NCI-H82 treated with DMSO at 0.1 percent for 48 hours (cell line): Measurements from ENCODE around the gene KCTD1.

Source experiments
- DNase-seq: peaks from one replicate; lab custom pipeline; 2025; ENCODE audit not compliant: unreplicated experiment; lab: John Stamatoyannopoulos, UW

KCTD1 gene

DNA sequence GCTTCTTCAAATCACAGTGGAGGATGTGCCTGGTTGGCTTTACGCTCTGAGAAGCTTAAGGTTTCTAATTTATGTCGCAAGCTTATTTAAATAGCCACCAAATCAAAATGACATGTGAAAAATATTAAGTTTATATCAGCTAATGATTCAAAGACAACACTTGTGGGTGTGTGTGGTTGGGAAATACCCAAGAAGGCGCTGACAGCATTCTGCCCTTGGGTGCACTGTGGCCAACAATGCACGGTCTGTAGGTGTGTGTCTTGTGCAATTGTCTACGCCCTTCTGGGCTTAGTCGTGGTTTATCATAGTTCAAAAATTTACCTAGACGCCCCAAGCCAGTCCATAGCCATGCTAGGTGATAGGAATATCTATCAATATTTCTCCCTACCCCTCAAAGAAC lies 60.9 kb downstream of the KCTD1 start:
- DNase-seq, result no peak

GRCh38 chr18:26483633-26484032 lies 64.7 kb downstream of the KCTD1 start:
- no peak for DNase-seq

GRCh38 chr18:26482569-26482968 lies 65.8 kb downstream of the KCTD1 start:
- DNase-seq, result no peak

DNA sequence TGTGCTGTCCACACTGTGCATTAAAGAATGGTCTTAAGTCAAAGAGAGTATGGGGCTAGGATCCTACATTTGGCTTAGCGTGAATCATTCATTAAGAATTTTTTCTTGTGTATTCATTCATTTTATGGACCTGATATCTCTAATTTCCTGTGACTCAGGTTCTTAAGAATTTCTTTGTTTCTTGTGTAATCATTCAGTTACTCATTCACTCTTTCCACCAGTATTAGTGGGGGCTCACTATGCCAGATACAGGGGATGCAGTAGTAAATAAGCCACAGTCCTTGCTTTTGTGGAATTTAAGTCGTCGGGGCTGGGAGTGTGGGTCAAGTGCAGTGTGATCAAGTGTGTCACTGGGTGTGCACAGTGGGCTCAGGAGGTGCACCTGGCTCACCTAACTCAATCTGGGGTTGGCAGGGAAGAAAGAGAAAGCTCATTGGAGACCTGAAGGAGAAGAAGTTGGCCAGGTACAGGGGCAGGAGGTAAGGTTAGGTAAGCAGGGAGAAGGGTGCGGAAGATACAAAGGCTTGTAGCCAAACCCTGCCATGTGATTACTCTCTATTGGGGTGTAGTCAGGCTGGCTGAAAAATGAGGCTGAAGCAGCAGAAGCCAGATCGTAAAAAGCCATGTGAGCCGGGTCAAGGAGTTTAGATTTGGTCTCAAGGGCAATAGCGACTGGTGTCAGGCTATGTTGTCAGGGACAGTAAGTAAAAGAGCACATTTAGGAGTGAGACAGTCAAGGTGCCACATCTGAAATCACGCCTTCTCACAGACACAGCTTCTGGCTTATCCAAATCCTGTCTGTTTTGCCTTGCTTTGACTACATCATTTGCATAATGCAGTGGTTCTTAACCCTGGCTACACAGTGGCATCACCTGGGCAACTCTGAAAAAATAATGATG lies 67.2 kb downstream of the KCTD1 start:
- DNase-seq, result no peak

GRCh38 chr18:26479681-26480079 lies 68.7 kb downstream of the KCTD1 start:
- DNase-seq, result no peak

DNA sequence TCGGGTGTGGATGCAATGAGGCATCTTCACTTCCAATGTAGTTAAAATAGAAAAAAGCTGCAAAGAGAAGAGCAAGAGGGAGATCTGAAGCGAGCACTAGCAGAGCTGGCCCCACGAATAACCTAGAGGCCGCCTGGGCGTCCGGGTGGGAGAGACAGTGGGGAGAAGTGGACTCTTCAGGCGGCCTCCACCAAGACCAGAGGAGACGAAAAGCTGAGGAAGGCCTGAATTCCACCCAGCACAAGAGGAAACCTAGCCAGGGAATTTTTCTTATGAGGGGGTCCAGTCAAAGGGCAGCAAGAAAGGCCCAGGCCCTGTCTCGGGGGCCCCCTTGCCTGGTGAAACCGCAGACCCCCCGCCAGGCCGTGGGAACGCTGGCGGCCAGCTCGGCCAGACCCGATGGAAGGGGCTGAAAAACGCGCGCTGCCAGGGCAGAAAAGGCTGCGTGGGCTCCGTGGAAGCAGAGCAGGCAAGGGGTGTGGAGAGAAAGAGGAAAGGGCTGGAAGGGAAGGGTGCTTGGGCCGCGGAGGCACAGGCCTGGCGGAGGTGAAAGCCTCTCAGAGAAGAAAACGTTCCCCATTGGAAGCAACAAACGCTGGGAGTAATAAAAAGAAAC lies 69.2 kb downstream of the KCTD1 start:
- DNase-seq, result no peak

DNA sequence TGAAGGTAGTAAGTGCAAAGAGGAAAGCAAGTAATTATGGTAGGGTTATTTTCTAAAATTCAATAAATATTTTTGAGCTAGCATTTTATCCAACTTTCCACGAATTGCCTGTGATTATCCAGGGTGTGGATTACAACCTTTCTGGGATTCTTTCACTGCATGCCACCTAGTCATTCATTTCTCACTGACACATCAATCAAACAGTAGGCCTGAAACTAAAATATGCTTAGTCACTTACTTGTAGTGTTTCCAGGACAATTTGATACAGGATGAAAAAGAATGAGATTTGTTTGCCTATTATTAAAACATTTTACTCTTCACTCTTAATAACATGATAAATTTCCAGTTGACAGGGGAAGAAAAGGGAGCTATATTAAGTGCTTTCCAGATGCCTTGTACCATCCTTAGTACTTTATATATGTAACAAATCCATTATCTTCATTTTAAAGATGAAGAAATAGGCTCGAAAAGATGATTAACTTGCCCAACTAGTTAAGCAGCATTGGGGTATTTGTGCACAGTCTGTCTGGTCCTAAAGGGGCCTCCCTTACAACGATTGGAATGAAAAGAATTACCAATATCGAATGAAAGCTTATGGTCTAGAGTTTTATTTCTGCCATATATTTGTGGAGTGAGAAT lies 70.4 kb downstream of the KCTD1 start:
- DNase-seq, result no peak

DNA sequence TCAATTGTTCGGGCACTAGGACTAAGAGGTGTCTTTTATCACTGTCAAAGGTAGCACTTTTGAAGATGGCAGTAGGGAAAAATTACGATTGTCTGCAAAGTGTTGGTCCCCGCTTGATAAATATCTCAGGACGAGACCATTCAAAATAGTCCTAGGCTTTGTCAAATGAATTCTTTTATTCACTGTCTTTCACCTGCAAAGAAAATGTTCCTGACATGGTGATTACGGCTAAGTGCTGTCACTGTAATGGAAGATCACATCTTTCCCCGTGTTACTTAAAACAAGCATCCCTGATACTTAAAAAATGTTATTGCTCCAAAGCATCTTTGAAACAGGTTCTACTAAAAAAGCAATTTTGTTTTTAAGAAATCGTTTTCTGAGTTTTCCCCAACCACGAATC lies 71.7 kb downstream of the KCTD1 start:
- no peak for DNase-seq

- no peak for DNase-seq
Measured at GRCh38 chr18:26474542-26474941, 73.8 kb downstream of the KCTD1 start.

DNA sequence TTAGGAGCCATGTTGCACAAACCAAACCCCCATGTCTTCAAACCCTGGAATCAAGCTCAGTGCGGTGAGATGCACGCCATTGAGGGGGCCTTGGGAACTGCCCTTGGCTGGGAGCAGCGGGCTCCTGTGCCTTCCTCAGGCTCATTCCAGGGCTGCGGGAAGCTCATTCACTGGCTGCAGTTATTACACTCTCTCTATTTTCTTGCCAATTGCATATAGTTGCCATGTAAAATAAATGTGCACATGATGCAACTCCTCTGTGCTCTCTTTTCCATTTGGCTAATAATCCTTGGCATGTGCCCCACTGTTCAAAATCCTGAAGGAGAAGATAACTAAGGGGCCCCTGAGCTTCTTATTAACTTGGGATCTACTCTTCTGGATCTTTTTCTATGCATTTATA lies 74.7 kb downstream of the KCTD1 start:
- DNase-seq, result no peak

DNA sequence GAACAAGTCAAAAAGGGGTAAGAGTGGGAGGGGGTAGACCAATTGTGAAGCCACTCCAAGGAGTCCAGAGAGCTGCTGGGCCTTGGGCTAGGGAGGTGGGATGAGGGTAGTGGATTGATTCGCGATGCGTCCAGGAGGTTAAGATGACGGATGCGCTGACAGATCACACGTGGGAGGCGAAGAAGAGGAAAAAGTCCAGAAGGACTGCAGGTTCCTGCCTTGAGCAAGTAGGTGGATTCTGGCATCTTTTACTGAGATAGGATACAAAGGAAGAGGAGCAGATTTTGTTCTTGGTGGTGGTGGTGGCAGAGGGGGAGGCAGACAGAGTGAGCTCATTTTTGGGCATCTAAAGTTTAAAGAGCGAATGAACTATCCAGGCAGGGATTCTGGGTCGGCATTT lies 76.5 kb downstream of the KCTD1 start:
- no peak for DNase-seq

DNA sequence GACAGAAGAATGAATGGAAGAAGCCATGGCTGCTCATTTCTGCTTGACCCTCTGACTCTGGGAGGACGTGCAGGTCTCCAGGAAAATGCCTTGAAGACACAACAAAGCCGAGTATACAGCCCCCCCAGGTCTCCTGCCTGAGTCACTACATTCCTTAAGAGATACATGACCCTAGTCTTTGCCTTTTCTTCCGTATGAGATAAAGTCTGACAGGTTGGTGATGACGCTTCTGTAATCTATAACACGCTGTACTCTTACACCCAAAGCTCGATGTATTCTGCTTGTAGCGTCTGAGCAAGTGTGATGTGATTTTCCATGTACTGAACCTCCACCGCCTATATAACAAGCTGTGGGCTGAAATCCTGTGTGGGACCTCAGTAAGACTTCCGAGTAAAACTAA lies 77.3 kb downstream of the KCTD1 start:
- DNase-seq, result no peak

DNA sequence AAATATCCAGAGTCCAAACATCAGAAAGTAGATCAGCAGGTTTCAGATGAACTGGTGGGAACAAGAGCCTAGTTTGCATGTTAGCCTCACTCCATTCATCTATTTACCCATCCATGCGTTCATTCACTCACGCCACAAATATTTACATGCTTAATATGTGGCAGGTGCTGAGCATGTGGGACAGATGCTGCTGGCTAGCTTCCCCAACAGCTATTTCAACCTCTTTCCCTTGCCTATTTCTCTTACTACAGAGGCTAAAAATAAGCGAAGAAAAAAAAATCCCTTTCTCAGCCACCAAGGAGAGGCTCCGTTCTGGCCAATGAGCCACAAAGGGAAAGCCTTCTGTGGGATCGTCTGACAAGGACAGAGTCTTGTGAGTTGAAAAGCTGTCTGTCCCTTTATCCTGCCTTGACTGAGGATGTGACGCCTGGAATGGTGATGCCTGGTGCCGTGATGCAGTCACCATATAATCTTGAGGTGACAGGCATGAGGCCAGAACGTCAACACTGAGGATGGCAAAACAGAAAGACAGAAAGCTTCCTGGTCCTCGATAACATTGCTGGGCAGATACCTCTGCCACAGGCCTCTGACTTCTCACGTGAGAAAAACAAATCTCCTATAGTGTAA lies 78.2 kb downstream of the KCTD1 start:
- peak; percentile 6 for DNase-seq

GRCh38 chr18:26468931-26469340 lies 79.4 kb downstream of the KCTD1 start:
- peak; percentile 94 for DNase-seq

DNA sequence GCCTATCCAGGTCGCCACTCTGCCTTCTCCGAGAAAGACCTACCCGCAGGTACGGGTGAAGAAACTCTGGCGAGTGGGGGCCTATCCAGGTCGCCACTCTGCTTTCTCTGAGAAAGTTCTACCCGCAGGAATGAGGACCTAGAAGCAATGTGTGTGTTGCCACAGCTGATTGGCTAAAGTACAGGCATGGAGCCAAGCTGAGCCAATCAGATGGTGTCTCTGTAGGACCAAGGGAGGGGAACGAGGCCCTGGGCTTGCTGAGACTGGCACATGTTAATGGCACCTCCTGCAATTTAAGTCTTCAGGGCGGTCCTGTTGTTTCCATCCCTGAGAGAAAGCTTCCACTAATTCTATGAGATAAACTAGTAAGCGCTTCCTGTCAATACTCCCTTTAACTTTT lies 82.3 kb downstream of the KCTD1 start:
- DNase-seq, result no peak

DNA sequence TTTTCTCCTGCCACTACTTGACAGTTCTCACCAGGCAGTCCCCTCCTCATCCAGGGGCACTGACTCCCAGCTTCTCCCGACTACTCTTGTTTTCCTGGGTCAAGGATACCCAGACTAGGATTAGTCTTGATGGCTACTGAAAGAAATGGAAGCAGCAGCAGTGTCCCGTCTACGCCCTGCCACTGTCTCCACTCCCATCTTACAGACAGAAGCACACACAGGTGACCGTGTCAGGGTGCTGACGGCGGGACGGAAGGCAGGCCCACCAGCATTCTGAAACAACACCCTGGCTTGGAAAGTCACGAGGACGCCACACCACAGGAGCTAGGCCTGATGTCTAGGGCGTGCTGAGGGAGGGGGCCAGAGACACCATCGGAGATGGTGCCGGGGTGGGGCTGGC lies 82.9 kb downstream of the KCTD1 start:
- DNase-seq, result no peak

- DNase-seq, result peak; percentile 93
Measured at GRCh38 chr18:26464128-26465011, 84.0 kb downstream of the KCTD1 start.

DNA sequence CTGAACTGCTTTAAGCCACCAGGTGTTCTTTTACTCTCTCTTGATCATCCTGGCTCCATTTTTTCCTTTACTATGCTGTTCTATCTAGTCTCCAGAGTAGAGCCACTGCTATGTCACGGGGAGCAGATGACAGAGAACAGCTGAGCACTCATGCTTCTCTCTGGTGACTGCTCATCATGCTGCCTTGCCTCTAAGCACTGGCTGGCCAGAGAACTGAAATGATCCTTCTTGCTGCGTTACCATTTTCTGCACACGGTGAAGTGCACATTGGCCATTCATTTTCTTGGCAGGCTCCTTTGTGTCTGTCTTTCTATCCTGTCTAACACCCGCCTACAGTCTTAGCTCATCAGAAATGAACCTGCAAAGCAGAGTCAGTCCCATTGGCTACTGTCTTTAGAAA lies 86.0 kb downstream of the KCTD1 start:
- no peak for DNase-seq

DNA sequence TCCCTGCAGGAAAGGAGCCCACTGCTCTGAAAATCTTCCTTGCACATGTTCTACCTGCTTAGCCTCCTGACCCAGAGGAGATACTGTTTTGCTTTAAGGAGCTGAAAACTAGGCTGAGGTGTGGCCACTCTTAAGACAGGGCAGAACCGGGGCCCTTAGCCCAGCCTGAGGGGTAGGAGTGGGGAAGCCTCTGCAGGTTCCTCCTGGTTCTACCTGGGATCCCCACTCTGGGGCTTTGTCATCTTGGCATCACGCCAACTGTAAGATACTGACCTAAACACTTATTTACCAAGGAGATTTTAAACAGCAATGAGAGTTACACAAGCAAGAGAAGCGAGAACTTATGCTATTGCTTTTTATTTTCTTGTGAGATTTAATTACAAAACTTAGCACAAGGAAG lies 86.9 kb downstream of the KCTD1 start:
- DNase-seq, result no peak

- no peak for DNase-seq
Measured at GRCh38 chr18:26460449-26461091, 87.8 kb downstream of the KCTD1 start.
